Hematopoietic multipotent progenitor cell treated with erythropoietin and hydrocortisone succinate and interleukin-3 and kit ligand, for 4 days (in vitro differentiated cells): ENCODE measurements around the gene IFNA13.
"Not testable (repeated sequence)": the region's sequence is repeated elsewhere in the genome, so short reads cannot be mapped to it uniquely, and the experiment has no call there.

Experiments used
- DNase-seq: peaks from one replicate; pipeline ENCODE4 v3.0.0-alpha.2; 2015

The IFNA13 gene

GRCh38 chr9:21367957-21368356, at the start of gene IFNA13:
TSS of gene IFNA13 (minus strand) at chr9:21368057. CDS start at chr9:21368010, 47 bp downstream.
- no peak for DNase-seq

- DNase-seq: no peak
These were observed 47.8 kb upstream of the IFNA13 start for GRCh38 chr9:21415493-21416267.

DNA sequence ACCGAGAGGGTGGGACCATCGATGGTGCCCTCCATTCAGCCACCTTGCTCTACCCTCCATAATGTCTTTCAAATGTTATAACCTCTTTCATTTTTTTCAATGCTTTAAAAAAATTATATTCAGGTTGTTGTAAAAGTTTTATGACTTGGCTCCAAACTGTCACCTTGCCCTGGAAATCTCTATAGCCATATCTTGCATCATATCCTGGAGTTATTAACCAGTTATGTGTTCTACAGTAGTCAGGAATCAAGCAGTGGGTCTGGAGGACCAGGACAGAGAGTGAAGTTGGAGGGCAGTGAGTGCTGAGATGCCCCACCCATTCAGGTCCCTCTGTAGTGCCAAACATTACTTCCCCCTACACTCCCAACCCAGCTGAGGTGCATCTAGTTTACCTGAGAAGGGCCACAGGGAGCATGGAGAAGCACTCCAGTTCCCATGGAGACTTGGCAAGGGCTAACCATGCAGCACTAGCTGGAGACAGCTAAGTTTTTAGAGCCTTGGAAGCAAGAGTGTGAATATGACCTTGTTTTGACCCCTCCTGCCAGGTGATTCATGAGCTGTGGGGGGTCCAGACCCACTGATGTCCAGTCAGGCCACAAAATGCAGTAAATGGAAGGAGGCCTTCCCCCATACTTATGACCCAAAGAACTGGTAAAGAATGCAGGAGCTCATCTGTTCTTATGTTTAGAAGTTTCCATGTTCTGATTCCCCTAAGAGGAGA, 46.5 kb upstream of the IFNA13 start:
- no peak for DNase-seq

- peak; percentile 14 for DNase-seq
These were observed 45.8 kb upstream of the IFNA13 start for GRCh38 chr9:21413624-21414023.

DNA sequence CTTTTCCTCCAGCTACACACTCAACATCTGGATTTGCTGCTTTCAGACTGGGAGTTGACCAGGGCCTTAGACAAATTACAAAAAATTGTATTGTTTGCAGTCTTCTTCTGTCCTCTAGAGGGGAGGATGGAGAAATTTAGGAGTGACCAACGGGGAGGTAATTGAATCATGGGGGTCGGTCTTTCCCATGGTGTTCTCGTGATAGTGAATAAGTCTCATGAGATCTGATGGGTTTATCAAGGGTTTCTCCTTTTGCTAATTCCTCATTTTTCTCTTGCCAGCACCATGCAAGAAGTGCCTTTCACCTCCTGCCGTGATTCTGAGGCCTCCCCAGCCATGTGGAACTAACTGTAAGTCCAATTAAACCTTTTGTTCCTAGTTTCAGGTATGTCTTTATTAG, 45.3 kb upstream of the IFNA13 start:
- no peak for DNase-seq

- DNase-seq: no peak
These were observed 44.2 kb upstream of the IFNA13 start for GRCh38 chr9:21412107-21412506.

GRCh38 chr9:21408817-21409216, 41.0 kb upstream of the IFNA13 start, which contains the start of gene IFNA8:
TSS of gene IFNA8 (plus strand) at chr9:21409117. CDS start at chr9:21409177, 60 bp downstream.
- DNase-seq: no peak

DNA sequence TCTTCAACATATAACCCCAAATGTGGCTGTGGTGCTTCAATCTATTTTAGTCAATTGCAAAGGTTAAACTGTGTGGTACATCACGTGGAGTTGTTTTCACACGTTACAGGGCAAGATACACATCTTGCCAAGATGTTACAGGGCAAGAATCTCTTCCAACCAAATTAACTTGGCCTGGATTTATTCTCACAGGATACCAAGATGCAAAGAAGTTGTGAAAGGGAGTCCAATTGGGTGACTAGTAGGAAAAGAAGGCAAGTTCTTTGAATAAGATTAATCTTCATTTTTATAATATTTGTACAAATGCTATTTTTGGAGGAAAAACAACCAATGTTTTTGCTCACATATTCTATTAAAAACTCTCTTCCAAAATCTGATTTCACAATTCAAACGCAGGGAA, 36.3 kb upstream of the IFNA13 start:
- DNase-seq: no peak

GRCh38 chr9:21402386-21403251, 34.8 kb upstream of the IFNA13 start:
- peak; percentile 27 for DNase-seq

DNA sequence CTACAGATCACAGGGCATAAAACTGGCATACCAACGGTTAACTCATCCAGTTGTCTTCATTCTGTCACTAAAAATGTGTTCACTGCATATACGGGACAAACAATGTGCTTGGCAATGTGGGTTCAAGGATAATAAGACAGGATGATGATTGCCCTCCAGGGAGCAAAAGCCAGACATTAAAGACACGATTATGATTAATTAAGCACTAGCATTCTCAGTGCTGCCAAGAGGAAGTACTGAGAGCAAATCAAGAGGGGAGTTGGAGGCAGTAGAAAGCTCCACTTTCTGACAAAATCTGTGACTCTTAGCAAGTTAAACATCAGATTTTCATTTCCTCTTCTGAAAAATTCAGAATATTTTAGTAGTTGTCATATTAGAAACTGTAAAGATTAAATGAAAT, 32.1 kb upstream of the IFNA13 start:
- peak; percentile 34 for DNase-seq

- DNase-seq: no peak
These were observed 31.2 kb upstream of the IFNA13 start for GRCh38 chr9:21398955-21399489.

DNA sequence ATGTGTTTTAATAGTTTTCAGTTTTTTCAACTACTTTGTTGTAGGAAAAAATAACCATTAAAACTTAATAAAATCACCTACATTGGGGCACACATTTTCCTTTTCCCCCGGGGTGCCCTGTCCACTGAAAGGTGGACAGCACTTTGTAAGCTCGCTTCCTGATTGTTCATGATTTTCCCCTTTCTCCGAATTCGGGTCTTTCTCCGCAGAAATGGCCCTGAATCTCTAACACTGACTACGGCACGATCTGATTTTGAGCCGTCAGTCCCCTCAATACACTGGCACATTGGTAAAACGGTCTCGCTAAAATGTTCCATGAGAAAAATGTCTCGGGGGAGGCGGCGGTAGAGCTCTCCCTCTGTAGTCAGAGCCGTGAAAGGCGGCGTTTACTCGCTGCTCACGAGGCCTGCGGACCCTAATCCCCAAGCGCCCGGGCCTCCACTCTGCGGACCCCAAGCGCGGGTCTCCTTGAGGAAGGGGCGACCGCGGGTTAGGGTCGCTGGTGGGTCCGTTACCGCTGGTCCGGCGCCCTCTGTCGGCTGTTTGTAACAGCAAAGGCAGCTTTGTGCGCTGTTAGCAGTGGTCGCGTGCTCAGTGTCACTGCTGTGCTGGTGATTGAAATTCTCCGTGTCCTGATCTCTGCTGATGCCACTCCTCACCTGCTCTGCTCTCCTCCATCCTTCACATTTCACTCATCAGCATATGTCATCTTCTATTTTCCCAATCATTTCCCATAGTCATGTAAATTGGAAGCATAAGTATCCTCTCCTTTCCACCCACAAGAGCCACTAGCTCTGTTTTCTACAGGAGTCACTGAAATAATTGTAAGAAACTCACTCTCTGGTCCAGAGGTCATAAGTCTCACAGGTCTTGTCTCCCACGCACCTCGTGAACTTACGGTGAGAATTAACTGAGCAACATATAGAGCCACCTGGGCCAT, 28.2 kb upstream of the IFNA13 start:
- peak; percentile 68 for DNase-seq

GRCh38 chr9:21392270-21392669, 24.4 kb upstream of the IFNA13 start:
- DNase-seq: peak; percentile 65

DNA sequence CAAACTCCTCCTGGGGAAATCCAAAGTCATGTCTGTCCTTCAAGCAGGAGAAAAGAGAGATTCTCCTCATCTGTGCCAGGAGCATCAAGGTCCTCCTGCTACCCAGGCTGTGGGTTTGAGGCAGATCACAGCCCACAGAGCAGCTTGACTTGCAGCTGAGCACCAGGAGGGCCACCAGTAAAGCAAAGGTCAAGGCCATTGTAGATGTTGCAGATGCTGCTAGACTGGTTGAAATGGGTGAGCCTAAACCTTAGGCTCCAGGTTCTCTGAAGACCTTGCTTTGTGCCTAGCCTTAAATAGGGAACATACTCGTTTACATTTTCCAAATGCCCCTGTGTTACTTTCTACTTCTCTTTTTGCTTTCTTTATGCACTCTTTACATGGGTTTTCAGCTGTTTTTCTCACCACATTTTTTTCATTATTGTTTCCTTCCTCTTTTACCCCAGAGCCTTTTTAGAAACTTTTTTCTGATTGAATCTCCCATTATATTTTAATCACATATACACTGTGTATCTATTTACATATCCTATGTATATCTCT, 17.3 kb upstream of the IFNA13 start, which contains the start of gene IFNA2:
Gene IFNA2, minus strand, starts transcription at position 268 of the 540 bp plus-strand sequence. Its CDS starts 69 bp downstream, at position 199.
- peak; percentile 75 for DNase-seq

DNA sequence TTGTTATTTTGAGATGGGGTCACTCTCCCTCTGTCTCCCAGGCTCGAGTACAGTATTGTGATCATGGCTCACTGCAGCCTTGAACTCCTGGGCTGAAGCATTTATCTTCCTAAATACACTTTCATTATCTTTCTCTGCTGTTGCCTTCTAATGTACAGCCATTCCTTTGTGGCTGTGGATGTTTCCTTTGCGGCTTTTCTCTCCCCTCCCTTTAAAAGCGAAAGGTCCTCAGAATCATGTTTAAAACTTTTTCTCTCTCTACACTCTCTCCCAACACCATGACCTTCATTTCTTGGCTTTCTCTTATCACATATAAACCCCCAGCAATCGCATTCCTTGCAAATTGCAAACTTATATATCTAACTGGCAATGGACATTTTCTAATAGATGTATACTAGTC, 15.8 kb upstream of the IFNA13 start:
- DNase-seq: peak; percentile 23

DNA sequence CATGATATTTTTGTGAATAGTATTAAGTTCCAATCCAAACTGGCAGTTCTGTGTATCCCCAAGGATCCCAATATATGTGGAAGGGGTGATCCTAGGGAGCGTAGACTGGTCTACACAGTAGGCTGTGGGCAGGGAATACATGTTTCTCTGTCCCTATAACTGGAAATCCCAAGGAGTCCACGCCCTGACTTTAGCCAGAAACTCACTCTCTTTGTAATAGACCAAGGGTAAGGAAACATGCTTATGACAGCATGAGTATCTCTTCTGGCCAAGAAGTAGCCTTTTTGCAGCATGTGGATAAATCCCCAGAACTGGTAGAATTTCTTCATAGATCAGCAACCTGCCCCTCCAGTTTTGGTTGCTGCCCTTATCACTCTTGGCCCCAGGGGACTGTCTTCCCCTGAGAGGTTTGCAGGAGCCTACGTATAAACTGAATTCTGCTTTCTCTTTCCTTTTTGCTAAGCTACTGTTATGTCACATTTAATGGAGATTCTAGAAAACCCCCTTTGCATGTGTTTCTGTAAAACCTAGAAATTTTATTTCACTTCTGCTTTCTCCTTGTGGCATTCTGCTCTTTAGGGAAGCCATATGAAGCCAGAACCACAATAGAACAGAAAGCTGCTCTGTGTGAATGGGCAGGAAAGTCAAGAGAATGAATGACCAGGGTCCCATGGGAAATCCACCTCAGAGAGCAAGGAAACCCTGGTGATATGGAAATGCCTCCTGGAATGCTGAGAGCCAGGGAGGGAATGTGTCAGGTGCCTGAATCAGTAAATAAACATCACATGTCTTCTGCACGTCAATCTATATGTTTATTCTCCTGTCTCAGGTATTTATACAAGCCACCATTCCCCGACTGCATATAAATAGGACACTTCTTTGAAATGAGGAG, 13.8 kb upstream of the IFNA13 start:
- peak; percentile 63 for DNase-seq

DNA sequence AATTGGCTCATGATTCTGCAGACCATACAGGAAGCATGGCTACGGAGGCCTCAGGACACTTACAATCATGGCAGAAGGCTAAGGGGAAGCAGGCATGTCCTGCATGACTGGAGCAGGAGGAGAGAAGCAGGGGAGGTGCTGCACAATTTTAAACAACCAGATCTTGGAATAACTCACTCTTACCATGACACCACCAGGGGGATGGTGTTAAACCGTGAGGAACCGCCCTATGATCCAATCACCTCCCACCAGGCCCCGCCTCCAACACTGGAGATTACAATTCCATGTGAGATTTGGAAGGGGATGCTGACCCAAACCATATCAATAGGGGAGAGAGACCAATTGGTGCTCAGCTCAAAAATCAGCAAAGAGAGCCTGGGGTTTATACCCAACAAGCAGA, 3.6 kb upstream of the IFNA13 start:
- not testable (repeated sequence) for DNase-seq

DNA sequence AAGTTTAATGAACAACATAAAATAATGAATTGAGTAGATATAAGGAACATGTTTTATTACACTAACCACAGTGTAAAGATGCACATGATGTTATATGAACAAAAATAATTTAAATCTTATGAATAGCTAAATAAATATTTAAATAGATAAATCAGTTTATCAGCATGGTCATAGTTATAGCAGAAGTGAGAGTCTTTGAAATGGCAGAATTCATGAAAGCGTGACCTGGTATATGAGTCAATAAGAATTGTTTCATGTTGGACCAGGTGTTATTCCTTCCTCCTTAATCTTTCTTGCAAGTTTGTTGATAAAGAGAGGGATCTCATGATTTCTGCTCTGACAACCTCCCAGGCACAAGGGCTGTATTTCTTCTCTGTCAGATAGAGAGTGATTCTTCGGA, 688 bp downstream of the IFNA13 start:
- not testable (repeated sequence) for DNase-seq

DNA sequence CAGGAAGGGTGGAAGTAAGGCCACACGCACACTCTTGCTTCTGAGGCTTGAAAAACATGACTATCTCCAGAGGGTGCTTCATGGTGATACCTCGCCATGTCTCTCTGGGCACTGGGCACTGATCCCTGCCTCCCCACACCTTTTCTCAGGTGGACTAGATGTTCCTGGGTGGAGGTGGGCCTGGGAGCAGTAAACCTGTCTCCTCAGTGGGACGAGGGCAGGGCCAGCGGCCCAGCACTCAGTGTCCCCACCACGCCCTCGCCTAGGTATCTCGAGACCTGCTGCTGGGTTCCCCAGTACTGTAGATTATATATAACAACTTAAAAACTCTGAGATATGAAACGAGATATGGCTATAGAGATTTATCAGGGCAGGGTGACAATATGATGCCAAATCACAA, 5.6 kb downstream of the IFNA13 start:
- no peak for DNase-seq
